GM21367 (cell line): ENCODE data around the gene NELL1.

Source experiments
- ATAC-seq: cut with Tn5 transposase; IDR thresholded peaks from one replicate; pipeline ENCODE4 v1.9.1; 2021; ENCODE audit not compliant: unreplicated experiment

Gene NELL1

GRCh38 chr11:21615955-21616371, 946.6 kb downstream of the NELL1 start:
- no peak for ATAC-seq

- no peak for ATAC-seq
These were observed 953.2 kb downstream of the NELL1 start for GRCh38 chr11:21622566-21622965.

- no peak for ATAC-seq
These were observed 953.6 kb downstream of the NELL1 start for GRCh38 chr11:21622995-21623394.
